ENCODE results near the gene PLTP.

PLTP gene

DNA sequence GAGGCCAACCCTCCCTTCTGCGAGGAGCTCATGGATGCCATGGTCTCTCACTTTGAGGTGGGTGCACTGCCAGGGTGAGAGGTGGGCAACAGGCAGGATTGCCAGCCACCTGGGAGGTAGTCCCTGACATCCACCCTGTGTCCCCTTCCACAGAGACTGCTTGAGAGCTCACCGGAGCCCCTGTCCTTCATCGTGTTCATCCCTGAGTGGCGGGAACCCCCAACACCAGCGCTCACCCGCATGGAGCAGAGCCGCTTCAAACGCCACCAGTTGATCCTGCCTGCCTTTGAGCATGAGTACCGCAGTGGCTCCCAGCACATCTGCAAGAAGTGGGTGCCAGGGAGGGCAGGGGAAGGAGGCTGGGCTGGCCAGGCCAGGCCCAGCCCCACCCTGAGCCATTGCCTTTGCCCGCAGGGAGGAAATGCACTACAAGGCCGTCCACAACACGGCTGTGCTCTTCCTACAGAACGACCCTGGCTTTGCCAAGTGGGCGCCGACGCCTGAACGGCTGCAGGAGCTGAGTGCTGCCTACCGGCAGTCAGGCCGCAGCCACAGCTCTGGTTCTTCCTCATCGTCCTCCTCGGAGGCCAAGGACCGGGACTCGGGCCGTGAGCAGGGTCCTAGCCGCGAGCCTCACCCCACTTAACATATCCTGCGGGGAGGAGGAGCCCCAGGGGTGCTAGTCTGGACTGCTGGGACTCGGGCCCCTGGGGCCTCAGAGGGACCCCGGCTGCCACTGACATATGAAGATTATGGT lies 35.3 kb upstream of the PLTP start:
- Mint-ChIP-seq H3K4me3 (no peak overlapping the region), H3K4me1 (ENCODE audit: low read depth) (peaks cover 11% of the 10 kb centered on the region), H3K27me3 (no peaks in the 10 kb centered on the region), H3K36me3 (peaks cover 7% of the 10 kb centered on the region), H3K27ac (peak overlapping the region; percentile 41), H3K9me3 (ENCODE audit: low read depth) (no peaks in the 10 kb centered on the region)

DNA sequence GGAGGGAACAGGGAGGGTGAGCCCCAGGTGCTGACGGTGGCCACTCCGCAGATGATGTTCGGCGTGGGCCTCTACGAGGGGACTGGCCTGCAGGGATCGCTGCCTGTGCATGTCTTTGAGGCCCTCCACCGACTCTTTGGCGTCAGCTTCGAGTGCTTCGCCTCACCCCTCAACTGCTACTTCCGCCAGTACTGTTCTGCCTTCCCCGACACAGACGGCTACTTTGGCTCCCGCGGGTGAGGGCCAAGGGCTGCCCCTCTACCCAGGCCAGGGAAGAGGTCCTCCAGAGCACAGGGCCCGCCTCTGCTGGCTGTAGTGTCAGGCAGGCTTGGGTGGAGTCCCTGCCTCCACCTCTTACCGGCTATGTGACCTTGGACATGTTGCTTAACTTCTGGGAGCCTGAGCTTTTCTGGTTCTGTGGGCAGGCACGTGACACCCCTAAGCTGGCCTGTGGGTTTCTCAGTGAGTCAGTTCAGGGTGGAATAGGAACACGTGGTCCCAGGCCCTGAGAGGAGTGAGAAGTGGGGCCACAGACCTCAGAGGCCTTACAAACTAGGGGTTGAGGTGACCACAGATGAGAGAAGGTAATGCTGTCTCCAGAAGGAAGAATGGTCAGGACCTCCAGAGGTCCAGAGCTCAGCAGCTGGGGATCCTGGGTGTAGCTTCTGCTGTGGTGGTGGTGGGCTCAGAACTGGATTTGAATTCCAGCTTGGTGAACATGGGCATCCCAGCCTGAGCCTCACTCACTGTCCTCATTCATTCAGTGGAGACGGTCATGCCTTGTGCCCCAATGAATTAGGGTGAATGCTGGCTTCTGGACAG lies 34.4 kb upstream of the PLTP start:
- peak overlapping the region; percentile 64 for H3K27ac Mint-ChIP-seq
- peaks cover 7% of the 10 kb centered on the region for H3K36me3 Mint-ChIP-seq

DNA sequence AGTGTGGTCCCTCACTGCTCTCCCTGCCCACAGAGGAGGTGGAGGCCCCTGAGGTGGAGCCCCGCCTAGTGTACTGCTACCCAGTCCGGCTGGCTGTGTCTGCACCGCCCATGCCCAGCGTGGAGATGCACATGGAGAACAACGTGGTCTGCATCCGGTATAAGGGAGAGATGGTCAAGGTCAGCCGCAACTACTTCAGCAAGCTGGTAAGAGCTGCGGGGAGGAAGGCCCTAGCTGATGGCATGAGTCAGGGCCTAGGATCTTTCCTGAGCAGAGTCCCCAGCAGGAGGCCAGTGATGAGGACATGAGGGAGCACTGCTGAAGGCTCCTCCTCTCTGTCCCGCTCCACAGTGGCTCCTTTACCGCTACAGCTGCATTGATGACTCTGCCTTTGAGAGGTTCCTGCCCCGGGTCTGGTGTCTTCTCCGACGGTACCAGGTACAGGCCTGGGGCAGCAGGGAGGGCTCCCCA lies 33.8 kb upstream of the PLTP start:
- no peaks in the 10 kb centered on the region for H3K27me3 Mint-ChIP-seq
- peaks cover 11% of the 10 kb centered on the region for H3K4me1 Mint-ChIP-seq (ENCODE audit: low read depth)
- no peaks in the 10 kb centered on the region for H3K9me3 Mint-ChIP-seq (ENCODE audit: low read depth)
- H3K36me3 Mint-ChIP-seq: peaks cover 7% of the 10 kb centered on the region
- H3K27ac Mint-ChIP-seq: peak overlapping the region; percentile 50
- no peak overlapping the region for H3K4me3 Mint-ChIP-seq

More for the DNA sequence above, 34.4 kb upstream of the PLTP start:
- no peak overlapping the region for H3K4me3 Mint-ChIP-seq
- no peaks in the 10 kb centered on the region for H3K9me3 Mint-ChIP-seq (ENCODE audit: low read depth)
- H3K27me3 Mint-ChIP-seq: no peaks in the 10 kb centered on the region
- H3K4me1 Mint-ChIP-seq (ENCODE audit: low read depth): peaks cover 11% of the 10 kb centered on the region

DNA sequence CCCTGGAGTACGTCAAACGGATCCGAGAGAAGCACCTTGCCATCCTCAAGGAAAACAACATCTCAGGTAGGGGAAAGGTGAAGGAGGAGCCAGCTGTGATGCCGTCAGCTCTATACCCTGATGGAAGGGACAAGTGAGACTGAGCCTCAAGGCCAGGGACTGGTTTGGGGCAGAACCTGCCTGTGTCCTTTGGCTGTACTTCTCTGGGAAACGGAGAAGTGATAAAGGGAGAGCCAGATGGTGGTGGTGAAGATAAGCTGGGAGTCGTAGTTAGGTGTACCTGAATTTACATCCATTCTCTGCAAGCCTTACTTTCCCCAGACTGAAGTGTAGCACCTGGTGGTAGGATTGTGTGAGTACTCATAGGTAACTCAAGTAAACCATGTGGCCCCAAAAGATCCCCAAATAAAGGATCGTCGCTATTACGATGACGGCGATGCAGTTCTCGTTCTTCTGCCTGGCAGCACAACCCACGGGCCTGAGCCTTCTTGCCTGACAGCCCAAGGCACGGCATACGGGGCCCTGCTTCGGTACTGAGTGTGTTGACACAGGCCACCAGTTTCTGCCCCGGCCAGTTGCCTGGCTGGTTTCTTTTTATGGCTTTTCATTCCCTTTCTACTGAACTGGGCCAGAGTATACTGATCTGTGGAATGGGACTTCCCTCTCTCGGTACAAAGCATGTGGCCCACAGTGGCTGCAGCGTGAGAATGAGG lies 33.2 kb upstream of the PLTP start:
- peaks cover 11% of the 10 kb centered on the region for H3K4me1 Mint-ChIP-seq (ENCODE audit: low read depth)
- H3K4me3 Mint-ChIP-seq: no peak overlapping the region
- H3K36me3 Mint-ChIP-seq: peaks cover 7% of the 10 kb centered on the region
- peak overlapping the region; percentile 80 for H3K27ac Mint-ChIP-seq
- H3K27me3 Mint-ChIP-seq: no peaks in the 10 kb centered on the region
- no peaks in the 10 kb centered on the region for H3K9me3 Mint-ChIP-seq (ENCODE audit: low read depth)

DNA sequence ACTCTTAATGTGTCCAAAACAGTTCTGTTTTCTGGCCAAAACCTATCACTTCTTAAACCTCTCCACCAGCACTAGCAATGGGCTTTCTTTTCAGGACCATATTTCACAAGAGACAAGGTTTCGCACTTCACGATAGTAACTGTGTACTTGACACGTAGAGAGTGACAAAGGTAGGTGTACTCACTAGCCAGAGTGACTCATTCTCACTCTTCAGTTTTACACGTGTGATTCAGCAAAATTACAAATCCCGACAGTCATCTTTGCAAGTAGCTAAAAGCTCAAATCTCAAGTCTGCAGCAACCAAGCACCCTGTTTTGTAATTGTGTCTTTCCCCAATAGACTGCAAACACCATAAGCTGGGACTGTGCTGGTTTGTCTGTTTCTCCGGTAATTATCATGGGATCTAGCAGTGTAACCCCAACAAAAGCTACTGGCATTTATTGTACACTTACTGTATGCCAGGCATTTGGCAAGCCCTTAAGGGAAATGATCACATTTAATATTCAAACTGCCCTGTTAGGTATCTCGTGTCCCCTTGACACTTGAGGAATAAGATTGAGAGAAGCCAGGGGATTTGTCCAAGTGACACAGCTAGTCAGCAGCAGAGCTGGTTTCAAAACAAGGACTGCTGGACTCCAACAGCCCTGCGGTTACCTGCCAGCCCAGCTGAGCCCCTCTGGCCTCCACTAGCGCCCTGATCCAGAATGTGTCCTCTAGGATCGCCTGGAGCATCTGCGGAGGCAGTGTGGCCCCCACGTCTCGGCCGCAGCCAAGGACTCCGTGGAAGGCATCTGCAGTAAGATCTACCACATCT lies 32.4 kb upstream of the PLTP start:
- Mint-ChIP-seq H3K27ac (peak overlapping the region; percentile 80), H3K36me3 (peaks cover 9% of the 10 kb centered on the region), H3K27me3 (no peaks in the 10 kb centered on the region), H3K4me3 (peak overlapping the region; percentile 8), H3K9me3 (ENCODE audit: low read depth) (no peaks in the 10 kb centered on the region), H3K4me1 (ENCODE audit: low read depth) (peaks cover 13% of the 10 kb centered on the region)

DNA sequence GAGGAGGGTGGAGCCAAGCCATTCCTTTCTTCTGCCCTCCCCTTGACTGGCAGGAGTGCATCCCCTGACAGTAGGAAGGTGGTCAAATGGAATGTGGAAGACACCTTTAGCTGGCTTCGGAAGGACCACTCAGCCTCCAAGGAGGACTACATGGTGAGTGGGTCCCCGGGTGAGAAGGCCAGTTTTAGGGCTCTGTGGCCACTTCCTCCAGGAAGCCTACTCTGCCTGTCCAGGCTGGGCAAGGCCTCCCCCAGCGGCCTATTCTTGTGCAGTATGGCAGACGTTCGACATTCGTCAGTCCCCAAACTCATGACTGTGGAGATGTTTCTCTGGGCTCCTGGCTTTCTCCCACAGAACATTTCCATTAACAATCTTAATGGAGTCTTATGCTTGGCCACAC lies 31.7 kb upstream of the PLTP start:
- Mint-ChIP-seq H3K9me3 (ENCODE audit: low read depth) (no peaks in the 10 kb centered on the region), H3K27me3 (no peaks in the 10 kb centered on the region), H3K4me1 (ENCODE audit: low read depth) (peaks cover 13% of the 10 kb centered on the region), H3K4me3 (no peak overlapping the region), H3K27ac (peak overlapping the region; percentile 80), H3K36me3 (peaks cover 9% of the 10 kb centered on the region)

- peaks cover 11% of the 10 kb centered on the region for H3K36me3 Mint-ChIP-seq
- peaks cover 35% of the 10 kb centered on the region for H3K4me1 Mint-ChIP-seq (ENCODE audit: low read depth)
- H3K9me3 Mint-ChIP-seq (ENCODE audit: low read depth): no peaks in the 10 kb centered on the region
- H3K27ac Mint-ChIP-seq: no peak overlapping the region
- no peak overlapping the region for H3K4me3 Mint-ChIP-seq
- H3K27me3 Mint-ChIP-seq: no peaks in the 10 kb centered on the region
Observed at GRCh38 chr20:45940469-45940868, 28.5 kb upstream of the PLTP start.

DNA sequence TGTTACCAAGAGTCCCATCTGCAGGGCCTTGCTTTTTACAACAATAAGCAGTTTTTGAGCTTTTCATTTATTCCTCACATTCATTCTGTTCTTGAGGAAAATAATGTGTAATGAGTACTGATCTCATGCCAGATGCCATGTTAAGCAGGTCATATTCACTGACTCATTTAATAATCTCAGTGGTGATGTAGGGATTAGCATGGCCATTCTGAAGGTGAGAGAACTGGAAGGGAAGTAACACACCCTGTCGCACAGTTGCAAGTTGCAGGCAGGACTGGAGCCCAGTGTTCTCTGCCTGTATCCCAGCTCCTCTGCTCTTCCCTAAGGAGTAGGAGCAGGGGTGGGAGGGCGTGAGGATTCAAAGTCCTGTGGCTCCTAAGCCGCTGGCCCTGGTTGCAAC lies 28.1 kb upstream of the PLTP start:
- H3K4me1 Mint-ChIP-seq (ENCODE audit: low read depth): peaks cover 35% of the 10 kb centered on the region
- no peaks in the 10 kb centered on the region for H3K9me3 Mint-ChIP-seq (ENCODE audit: low read depth)
- H3K27ac Mint-ChIP-seq: no peak overlapping the region
- no peak overlapping the region for H3K4me3 Mint-ChIP-seq
- peaks cover 11% of the 10 kb centered on the region for H3K36me3 Mint-ChIP-seq
- no peaks in the 10 kb centered on the region for H3K27me3 Mint-ChIP-seq

DNA sequence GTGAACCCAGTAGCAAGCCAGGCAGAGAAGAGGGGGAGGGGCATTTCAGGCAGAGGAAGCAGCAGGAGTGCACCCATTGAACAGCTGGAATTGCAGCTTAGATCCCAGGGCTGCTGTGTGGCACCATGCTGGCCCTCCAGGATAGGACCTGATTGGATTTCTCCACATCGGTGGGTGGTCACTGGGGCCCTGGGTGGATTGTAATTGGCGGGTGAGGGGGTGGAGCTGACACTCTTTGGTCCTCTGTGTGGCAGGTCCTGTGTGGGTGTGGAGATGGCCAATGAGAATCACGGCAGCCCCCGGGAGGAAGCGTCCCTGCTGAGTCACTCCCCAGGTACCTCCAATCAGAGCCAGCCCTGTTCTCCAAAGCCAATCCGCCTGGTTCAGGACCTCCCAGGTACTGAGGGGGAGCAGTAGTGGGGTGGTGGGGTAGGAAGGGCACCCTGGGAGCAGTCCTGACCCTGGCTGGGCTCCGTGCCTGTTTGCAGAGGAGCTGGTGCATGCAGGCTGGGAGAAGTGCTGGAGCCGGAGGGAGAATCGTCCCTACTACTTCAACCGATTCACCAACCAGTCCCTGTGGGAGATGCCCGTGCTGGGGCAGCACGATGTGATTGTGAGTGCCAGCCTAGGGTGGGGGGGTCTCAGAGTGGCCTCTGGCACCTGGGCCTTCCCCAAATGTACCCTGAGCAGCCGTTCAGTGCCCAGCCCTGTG lies 26.9 kb upstream of the PLTP start:
- Mint-ChIP-seq H3K4me3 (no peak overlapping the region), H3K27me3 (no peaks in the 10 kb centered on the region), H3K27ac (peak overlapping the region; percentile 55), H3K36me3 (peaks cover 5% of the 10 kb centered on the region), H3K9me3 (ENCODE audit: low read depth) (no peaks in the 10 kb centered on the region), H3K4me1 (ENCODE audit: low read depth) (peaks cover 26% of the 10 kb centered on the region)

DNA sequence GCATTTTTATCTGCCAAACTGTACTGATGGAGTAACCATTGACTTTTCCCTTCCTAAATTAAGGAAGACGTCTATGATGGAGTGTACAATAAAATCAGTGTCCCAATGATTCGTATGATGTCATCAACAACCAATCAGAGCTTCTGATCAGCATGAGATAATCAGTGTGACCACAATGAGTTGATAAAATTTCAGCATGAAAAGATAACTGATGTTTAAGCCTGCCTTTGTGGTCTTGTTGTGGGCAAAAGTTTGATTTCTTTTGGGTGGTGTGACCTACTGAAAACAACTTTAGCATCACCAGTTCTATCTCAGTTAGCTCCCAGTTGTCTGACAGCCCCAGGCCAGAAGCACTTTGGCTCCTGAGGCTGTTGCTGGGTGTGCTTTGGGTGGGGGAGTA lies 25.8 kb upstream of the PLTP start:
- Mint-ChIP-seq H3K4me3 (peak overlapping the region; percentile 18), H3K4me1 (ENCODE audit: low read depth) (peaks cover 31% of the 10 kb centered on the region), H3K27me3 (no peaks in the 10 kb centered on the region), H3K9me3 (ENCODE audit: low read depth) (no peaks in the 10 kb centered on the region), H3K27ac (peak overlapping the region; percentile 82), H3K36me3 (peaks cover 5% of the 10 kb centered on the region)

DNA sequence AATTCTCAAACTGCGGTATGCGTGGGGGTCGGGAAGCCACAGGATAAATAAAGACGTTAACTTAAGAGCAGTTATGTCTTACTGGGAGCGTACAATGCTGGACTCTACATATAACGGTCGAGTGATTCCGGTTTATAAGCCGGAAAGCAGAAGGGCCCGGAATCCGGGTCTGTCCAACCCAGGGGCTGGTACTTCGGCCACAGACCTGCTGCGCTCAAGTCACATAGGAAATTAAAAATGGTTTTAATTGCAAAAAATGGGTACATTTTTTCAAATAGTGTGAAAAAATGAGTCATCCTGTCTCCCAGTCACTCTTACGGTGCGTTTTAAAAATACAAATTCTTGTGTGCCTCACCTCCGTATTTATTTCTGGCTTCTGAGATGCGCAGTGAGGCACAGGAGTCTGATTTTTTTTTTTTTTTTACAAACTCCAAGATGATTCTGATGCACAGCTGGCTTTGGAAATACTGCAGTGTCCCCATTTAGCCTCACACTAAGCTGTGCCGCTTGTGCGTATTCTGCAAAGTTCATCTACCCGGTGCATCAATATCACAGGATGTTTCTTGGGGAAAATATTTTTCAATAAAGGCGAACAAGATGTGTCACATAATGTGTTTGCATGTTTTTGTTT lies 23.6 kb upstream of the PLTP start:
- no peaks in the 10 kb centered on the region for H3K9me3 Mint-ChIP-seq (ENCODE audit: low read depth)
- H3K27ac Mint-ChIP-seq: peak overlapping the region; percentile 92
- H3K4me3 Mint-ChIP-seq: peak overlapping the region; percentile 88
- H3K27me3 Mint-ChIP-seq: no peaks in the 10 kb centered on the region
- H3K36me3 Mint-ChIP-seq: peaks cover 5% of the 10 kb centered on the region
- peaks cover 31% of the 10 kb centered on the region for H3K4me1 Mint-ChIP-seq (ENCODE audit: low read depth)

DNA sequence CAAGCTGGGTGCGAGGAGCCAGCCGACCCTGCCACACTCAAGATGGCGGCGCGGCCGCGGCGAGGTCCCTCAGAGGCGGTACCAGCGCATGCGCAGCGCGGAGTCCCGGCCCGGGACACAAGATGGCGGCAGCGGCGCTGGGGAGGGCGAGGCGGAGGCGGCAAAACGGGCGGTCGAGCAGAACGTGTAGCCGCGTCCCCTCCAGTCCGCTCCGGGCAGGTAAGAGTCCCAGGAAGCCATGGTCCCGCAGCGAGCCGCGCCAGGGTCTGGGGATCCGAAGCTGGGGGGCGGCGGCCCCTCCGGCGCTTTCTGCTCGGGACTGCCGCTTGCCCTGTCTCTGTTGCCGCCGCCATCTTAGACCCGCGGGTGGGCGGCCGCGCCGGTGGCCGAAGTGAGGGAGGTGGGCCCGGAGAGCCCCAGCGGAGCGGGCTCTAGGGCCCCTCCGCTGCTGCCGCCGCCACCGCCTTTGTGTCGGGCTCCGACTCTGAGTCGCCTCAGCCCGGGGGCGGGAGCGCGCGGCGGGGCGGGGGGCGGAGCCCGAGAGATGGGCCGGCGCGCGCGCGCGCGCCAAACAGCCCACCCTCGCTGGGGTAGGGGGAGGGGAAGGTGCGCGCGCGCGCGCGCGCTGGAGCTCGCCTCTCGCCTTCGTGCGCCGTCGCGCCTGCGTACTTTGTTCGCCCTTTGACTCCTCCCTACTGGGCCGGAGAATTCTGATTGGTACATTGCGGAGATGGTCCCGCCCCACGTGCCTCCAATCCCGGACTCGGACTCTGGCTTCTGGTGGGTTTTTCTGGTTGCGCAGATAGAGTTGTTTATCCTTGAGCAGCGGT lies 22.8 kb upstream of the PLTP start, which contains the start of gene PCIF1:
Gene PCIF1 (plus strand): TSS at position 98 of the 830 bp plus-strand sequence. CDS start 4,317 bp downstream, outside the sequence.
- H3K27me3 Mint-ChIP-seq: no peaks in the 10 kb centered on the region
- peak within 1 kb of the TSS; percentile 95 for H3K4me3 Mint-ChIP-seq
- peaks cover 5% of the 10 kb centered on the region for H3K36me3 Mint-ChIP-seq
- H3K4me1 Mint-ChIP-seq (ENCODE audit: low read depth): peaks cover 31% of the 10 kb centered on the region
- H3K27ac Mint-ChIP-seq: peak within 1 kb of the TSS; percentile 95
- no peaks in the 10 kb centered on the region for H3K9me3 Mint-ChIP-seq (ENCODE audit: low read depth)

Data from activated naive CD8-positive, alpha-beta T cell (primary cell).